Ovary (tissue), 10 donors: ENCODE results near the gene OMG. TPM values are rescaled to one million over a fixed set of nuclear protein-coding genes. Genes with fewer than 3 reads are reported as not detected.
"Not testable (repeated sequence)": the region's sequence is repeated elsewhere in the genome, so short reads cannot be mapped to it uniquely, and the experiment has no call there.

Source experiments
- DNase-seq, 5 donors: peaks; one replicate each; pipeline ENCODE4 v3.0.0-alpha.2; 2019 to 2020
- H3K27ac ChIP-seq, 2 donors: fragments of 200-600 bp; one replicate each; pipeline versions ENCODE4 v1.5.1 to v1.8.0; 2019 to 2022
- H3K27me3 ChIP-seq: fragments of 200-600 bp; one replicate; pipeline ENCODE4 v1.8.0; 2022
- H3K36me3 ChIP-seq: fragments of 200-600 bp; sonication (generic); one replicate; pipeline ENCODE4 v1.5.1; 2019
- H3K4me1 ChIP-seq: one replicate; pipeline ENCODE4 v1.8.1; 2013; ENCODE audit warnings: mild to moderate bottlenecking, moderate library complexity; ENCODE audit not compliant: insufficient read depth
- H3K4me3 ChIP-seq: fragments of 200-600 bp; sonication (generic); one replicate; pipeline ENCODE4 v1.5.1; 2017
- H3K9me3 ChIP-seq, 2 donors: fragments of 200-600 bp in 1 of 2; sonication (generic) in 1 of 2; one replicate each; pipeline versions ENCODE4 v1.5.1 to v1.8.1; 2013 to 2019; ENCODE audit warnings: mild to moderate bottlenecking in 1 of 2, moderate library complexity in 1 of 2
- EP300 ChIP-seq: sonication (generic); formaldehyde crosslinking; IDR thresholded peaks from one replicate; pipeline ENCODE4 v1.6.1; 2017; ENCODE audit warnings: antibody characterized with exemption
- POLR2A ChIP-seq: fragments of 450-650 bp; IDR thresholded peaks from one replicate; pipeline ENCODE4 v1.6.1; 2017; ENCODE audit warnings: antibody characterized with exemption, mild to moderate bottlenecking, moderate library complexity
- WGBS, 3 donors: extraction: QIAGEN DNeasy Blood & Tissue Kit in 1 of 3; methylation state at CpG; one replicate each; pipeline versions ENCODE4 v1.1.5 to v1.1.7; 2013 to 2017; 5-methylcytosine and 5-hydroxymethylcytosine counted together
- intact Hi-C, 4 donors: fragments of 100-400 bp; cut with DNase I; formaldehyde crosslinking; loops; one replicate each; pipeline versions ENCODE4 v1.11.0 to v1.15.1; 2022 to 2023
- long read RNA-seq, 3 donors: library from polyadenylated mRNA in 2 of 3; unstranded in 2 of 3; transcript quantifications; one replicate each; pipeline ENCODE4 v2.0.0 and lab custom pipeline, GENCODE V29; 2021 to 2026
- polyA plus RNA-seq, 2 donors: library from polyadenylated mRNA; stranded (reverse); fragments of 200-250 nt in 1 of 2; fragments of 350-450 nt in 1 of 2; fragmentation: Illumina TruSeq in 1 of 2; extraction: RNeasy Lipid Tissue Mini Kit (QIAGEN cat#74804) in 1 of 2; gene quantifications; one replicate each; pipeline ENCODE4 v1.2.3, GENCODE V29; 2013 to 2014
- total RNA-seq, 7 donors: library from RNA; depleted of rRNA in 2 of 7; stranded (reverse); fragments of >200 nt in 2 of 7; fragmentation: NEBNext Ultra II Directional in 3 of 7; extraction: Animal tissue kit (Norgen Biotek cat#: 25700) in 3 of 7; gene quantifications; one replicate each; pipeline versions ENCODE4 v1.1.0 to v1.2.4, GENCODE V29; 2016 to 2023
- TF ChIP-seq, protein P1 (sequence below), 3 donors: fragments of 450-650 bp in 2 of 3; fragments of 200-600 bp in 1 of 3; IDR thresholded peaks; one replicate each; pipeline versions ENCODE4 v1.5.1 to v1.8.0; 2016 to 2022; ENCODE audit warnings: antibody characterized with exemption in 3 of 3, mild to moderate bottlenecking in 1 of 3
- donor health status: DM: no; HTN: no; CAD: no; lungs with moderate emphysema.
- donor health status: DM: no; HTN: no; CAD: no.
- donor health status: Bipolar disorder and iron deficiency.
- donor health status: DM: yes; HTN: yes; CAD: no.
- donor health status: DM: no; HTN: no; CAD: no.
- donor health status: DM: yes; HTN: yes; CAD: no.

Gene OMG, protein sequence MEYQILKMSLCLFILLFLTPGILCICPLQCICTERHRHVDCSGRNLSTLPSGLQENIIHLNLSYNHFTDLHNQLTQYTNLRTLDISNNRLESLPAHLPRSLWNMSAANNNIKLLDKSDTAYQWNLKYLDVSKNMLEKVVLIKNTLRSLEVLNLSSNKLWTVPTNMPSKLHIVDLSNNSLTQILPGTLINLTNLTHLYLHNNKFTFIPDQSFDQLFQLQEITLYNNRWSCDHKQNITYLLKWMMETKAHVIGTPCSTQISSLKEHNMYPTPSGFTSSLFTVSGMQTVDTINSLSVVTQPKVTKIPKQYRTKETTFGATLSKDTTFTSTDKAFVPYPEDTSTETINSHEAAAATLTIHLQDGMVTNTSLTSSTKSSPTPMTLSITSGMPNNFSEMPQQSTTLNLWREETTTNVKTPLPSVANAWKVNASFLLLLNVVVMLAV
- total RNA-seq = 1 to 10 TPM in 2 of 7 donors, not detected in 5; 1.1 to 2.2 TPM
- polyA plus RNA-seq = 1 to 10 TPM in 1 of 2 donors, under 1 TPM in 1; 0.28 to 1.9 TPM
- long read RNA-seq, donor 1, partial matches to known transcripts = 0 of 1 reads
- long read RNA-seq, donor 1, other reads (novel, unspliced or antisense) = 1 of 1 reads
- long read RNA-seq, donor 2 = 0 reads
- long read RNA-seq, donor 3, partial matches to known transcripts = 0 of 1 reads
- long read RNA-seq, donor 3, other reads (novel, unspliced or antisense) = 1 of 1 reads

DNA sequence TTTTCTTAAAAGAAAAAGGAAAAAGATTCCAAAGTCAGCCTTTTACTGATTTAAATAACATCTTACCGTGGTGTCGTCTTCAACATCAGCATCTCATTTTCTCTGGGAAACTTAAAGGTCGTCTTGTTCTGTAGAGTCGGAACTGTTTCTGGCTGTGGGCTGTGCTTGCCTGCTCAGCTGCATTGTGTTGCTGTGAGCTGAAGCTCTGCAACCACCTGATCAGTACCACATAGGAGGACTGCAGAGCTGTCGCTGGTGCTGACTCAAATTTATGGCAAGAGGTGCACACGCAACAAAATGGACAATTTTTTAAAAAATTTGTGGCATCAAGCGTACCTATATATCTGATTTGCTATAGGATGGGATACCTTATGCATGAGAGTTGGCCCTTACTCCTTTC lies at the start of gene OMG:
Gene OMG (minus strand): TSS at position 150 of the 400 bp plus-strand sequence. CDS start 908 bp downstream, outside the sequence.
- H3K9me3 ChIP-seq = no peaks in the 10 kb centered on the region
- TF ChIP-seq, protein P1, sequence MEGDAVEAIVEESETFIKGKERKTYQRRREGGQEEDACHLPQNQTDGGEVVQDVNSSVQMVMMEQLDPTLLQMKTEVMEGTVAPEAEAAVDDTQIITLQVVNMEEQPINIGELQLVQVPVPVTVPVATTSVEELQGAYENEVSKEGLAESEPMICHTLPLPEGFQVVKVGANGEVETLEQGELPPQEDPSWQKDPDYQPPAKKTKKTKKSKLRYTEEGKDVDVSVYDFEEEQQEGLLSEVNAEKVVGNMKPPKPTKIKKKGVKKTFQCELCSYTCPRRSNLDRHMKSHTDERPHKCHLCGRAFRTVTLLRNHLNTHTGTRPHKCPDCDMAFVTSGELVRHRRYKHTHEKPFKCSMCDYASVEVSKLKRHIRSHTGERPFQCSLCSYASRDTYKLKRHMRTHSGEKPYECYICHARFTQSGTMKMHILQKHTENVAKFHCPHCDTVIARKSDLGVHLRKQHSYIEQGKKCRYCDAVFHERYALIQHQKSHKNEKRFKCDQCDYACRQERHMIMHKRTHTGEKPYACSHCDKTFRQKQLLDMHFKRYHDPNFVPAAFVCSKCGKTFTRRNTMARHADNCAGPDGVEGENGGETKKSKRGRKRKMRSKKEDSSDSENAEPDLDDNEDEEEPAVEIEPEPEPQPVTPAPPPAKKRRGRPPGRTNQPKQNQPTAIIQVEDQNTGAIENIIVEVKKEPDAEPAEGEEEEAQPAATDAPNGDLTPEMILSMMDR (IDR thresholded peaks at IDR 0.05) = no peak
- no peak for TF ChIP-seq POLR2A
- no peak for TF ChIP-seq EP300
- no peak within 1 kb of the TSS for H3K4me3 ChIP-seq
- no peaks in the 10 kb centered on the region for H3K4me1 ChIP-seq
- intact Hi-C loops = no loop called here
- no peaks in the 10 kb centered on the region for H3K36me3 ChIP-seq
- WGBS, 3 donors = 83 to 86% (median 86%) methylated on average over 7 of the region's 7 CpGs
- H3K27me3 ChIP-seq = no peaks in the 10 kb centered on the region
- H3K27ac ChIP-seq = no peak within 1 kb of the TSS
- no peak for DNase-seq

DNA sequence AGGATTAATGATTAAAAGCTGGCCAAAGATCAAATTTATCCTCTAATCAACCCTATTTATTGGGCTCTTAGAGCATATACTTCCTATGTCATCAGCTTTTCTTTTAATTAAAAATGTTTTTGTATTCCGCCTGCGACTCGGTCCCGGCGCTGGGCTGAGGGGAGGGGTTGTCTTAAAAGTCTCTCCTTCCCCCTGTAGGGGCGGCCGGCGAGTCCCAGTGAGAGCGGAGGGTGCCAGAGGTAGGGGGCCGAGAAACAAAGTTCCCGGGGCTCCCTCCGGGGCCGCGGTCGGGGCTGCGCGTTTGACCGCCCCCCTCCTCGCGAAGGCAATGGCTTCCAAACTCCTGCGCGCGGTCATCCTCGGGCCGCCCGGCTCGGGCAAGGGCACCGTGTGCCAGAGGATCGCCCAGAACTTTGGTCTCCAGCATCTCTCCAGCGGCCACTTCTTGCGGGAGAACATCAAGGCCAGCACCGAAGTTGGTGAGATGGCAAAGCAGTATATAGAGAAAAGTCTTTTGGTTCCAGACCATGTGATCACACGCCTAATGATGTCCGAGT lies 48.2 kb upstream of the OMG start:
- DNase-seq, H3K4me3 ChIP-seq, H3K36me3 ChIP-seq, H3K4me1 ChIP-seq, H3K27me3 ChIP-seq, intact Hi-C loops, H3K27ac ChIP-seq, H3K9me3 ChIP-seq: not testable (repeated sequence)
- WGBS, 3 donors = 93 to 97% (median 93%) methylated on average over 12 to 23 of the region's 34 CpGs

DNA sequence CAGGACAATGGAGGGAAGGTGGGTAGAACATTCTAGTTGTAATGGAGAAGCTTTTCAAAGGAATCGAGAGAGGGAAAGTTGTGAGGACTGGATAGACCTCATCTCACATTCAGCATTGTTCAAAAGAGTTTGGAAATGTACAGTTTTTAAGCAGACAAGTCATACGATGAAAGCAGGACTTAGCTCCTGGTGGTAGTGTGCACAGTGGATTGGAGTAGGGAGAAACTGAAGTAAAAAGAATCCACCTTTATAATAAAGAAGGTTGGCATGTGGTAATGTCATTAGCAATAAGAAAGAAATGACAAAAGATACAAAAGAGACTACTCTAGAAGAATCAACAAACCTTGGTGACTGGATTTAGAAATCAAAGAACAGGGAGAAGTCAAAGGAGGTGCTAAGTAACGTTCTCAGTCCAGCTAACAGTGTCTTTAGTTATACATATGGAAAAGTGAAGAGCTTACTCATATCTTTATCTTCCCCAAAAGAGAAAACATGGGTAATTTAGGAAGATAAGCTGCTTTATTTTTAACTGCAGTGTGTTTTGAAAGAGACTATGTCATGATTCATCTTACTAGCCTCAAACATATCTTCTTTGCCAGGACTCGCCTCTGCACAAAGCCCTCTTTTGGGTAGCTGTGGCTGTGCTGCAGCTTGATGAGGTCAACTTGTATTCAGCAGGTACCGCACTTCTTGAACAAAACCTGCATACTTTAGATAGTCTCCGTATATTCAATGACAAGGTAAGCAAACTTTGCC lies 43.0 kb upstream of the OMG start:
- Histone ChIP-seq H3K4me1 (peaks cover 2% of the 10 kb centered on the region), H3K9me3 (no peaks in the 10 kb centered on the region), H3K27me3 (no peaks in the 10 kb centered on the region), H3K4me3 (no peak overlapping the region), H3K27ac (no peak overlapping the region), H3K36me3 (no peaks in the 10 kb centered on the region)
- TF ChIP-seq, protein P1 (IDR thresholded peaks at IDR 0.05) = no peak
- TF ChIP-seq EP300 = no peak
- no peak for TF ChIP-seq POLR2A
- DNase-seq = peak in 1 of 5 donors; percentile 13
- 33 to 52% (median 35%) methylated on average over 6 of the region's 6 CpGs for WGBS, 3 donors
- intact Hi-C loops = no loop called here

DNA sequence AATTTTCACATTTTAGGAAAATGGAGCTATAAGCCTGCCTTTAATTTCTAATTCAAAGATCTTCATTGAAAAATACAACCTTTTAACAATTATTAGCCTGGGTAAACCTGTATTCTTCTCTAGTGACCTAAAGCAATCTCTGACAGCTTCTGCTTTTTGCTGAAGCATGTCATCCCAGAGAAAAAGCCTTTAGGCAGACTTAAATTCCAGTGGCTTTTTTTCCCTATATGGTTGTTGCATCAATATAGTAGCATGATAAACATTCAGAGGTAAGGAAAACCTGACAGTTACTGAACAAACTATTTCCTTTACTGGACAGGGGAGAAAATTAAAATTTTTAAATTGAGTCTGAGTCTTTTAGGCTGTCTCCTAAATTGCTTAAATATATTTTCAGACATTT lies 32.2 kb upstream of the OMG start:
- DNase-seq = no peak
- TF ChIP-seq EP300 = no peak
- TF ChIP-seq, protein P1 (IDR thresholded peaks at IDR 0.05) = no peak
- TF ChIP-seq POLR2A = no peak
- intact Hi-C loops = no loop called here
- Histone ChIP-seq H3K4me1 (no peaks in the 10 kb centered on the region), H3K36me3 (no peaks in the 10 kb centered on the region), H3K27ac (no peak overlapping the region), H3K4me3 (no peak overlapping the region), H3K9me3 (no peaks in the 10 kb centered on the region), H3K27me3 (no peaks in the 10 kb centered on the region)
